ENCODE measurements around the gene GABRG2. TPM values are rescaled to one million over a fixed set of nuclear protein-coding genes. Genes with fewer than 3 reads are reported as not detected.

GABRG2 gene
- total RNA-seq, result 1 to 10 TPM; 1.5 to 2.4 TPM
- polyA plus RNA-seq (2013, experiment 1 of 2), result 1.00 TPM
- polyA plus RNA-seq (2013, experiment 2 of 2), result 0.66 TPM
- long read RNA-seq, experiment 1, result 0 reads
- long read RNA-seq, experiment 2, result 0 reads
- long read RNA-seq, experiment 3, result 0 reads
- long read RNA-seq, experiment 4, partial matches to known transcripts, result 0 of 1 reads
- long read RNA-seq, experiment 4, other reads (novel, unspliced or antisense), result 1 of 1 reads

GRCh38 chr5:162067655-162068411 lies at the start of gene GABRG2:
Gene GABRG2, plus strand, starts transcription at chr5:162067773. Its CDS starts 227 bp downstream, at chr5:162068000.
- Histone ChIP-seq H3K4me3 (ENCODE audit: low read length) (peak within 1 kb of the TSS; percentile 77), H3K27ac (ENCODE audit: low read depth, low read length) (no peak within 1 kb of the TSS), H3K9ac (ENCODE audit: extremely low read depth, low read length, poor library complexity, severe bottlenecking) (no peak within 1 kb of the TSS), H3K4me1 (ENCODE audit: control insufficient read depth, insufficient read depth, low read length) (no peaks in the 10 kb centered on the region), H3K9me3 (ENCODE audit: control insufficient read depth, low read length) (no peaks in the 10 kb centered on the region), H3K36me3 (ENCODE audit: control insufficient read depth, insufficient read depth, low read length) (no peaks in the 10 kb centered on the region), H3K27me3 (ENCODE audit: control insufficient read depth, insufficient read depth, low read length, poor library complexity, severe bottlenecking) (peaks cover 18% of the 10 kb centered on the region)
- Mint-ChIP-seq H3K9me3 (no peaks in the 10 kb centered on the region), H3K27ac (no peak within 1 kb of the TSS), H3K27me3 (ENCODE audit: insufficient read depth) (peaks cover 14% of the 10 kb centered on the region), H3K4me3 (peak within 1 kb of the TSS; percentile 52), H3K36me3 (ENCODE audit: low read depth) (no peaks in the 10 kb centered on the region), H3K4me1 (peaks cover 15% of the 10 kb centered on the region)
- TF ChIP-seq CTCF (conservative IDR thresholded peaks at IDR 0.05), result no peak
- 11 to 13% methylated on average over 5 to 21 of the region's 21 CpGs for WGBS, 2 experiments (ENCODE audit: insufficient coverage in 1 of 2, insufficient read length in 1 of 2)
- DNase-seq, result peak; percentile 47

GRCh38 chr5:162025312-162025711 lies 42.3 kb upstream of the GABRG2 start:
- no peak overlapping the region for H3K9ac ChIP-seq (ENCODE audit: extremely low read depth, low read length, poor library complexity, severe bottlenecking)
- no peaks in the 10 kb centered on the region for H3K27me3 ChIP-seq (ENCODE audit: control insufficient read depth, insufficient read depth, low read length, poor library complexity, severe bottlenecking)
- TF ChIP-seq CTCF (conservative IDR thresholded peaks at IDR 0.05), result no peak
- peaks cover 3% of the 10 kb centered on the region for H3K4me1 Mint-ChIP-seq
- H3K4me3 Mint-ChIP-seq, result no peak overlapping the region
- no peak overlapping the region for H3K27ac ChIP-seq (ENCODE audit: low read depth, low read length)
- no peak overlapping the region for H3K27ac Mint-ChIP-seq
- no peaks in the 10 kb centered on the region for H3K4me1 ChIP-seq (ENCODE audit: control insufficient read depth, insufficient read depth, low read length)
- no peak for DNase-seq
- H3K36me3 ChIP-seq (ENCODE audit: control insufficient read depth, insufficient read depth, low read length), result no peaks in the 10 kb centered on the region
- no peaks in the 10 kb centered on the region for H3K36me3 Mint-ChIP-seq (ENCODE audit: low read depth)
- peaks cover 4% of the 10 kb centered on the region for H3K9me3 Mint-ChIP-seq
- H3K4me3 ChIP-seq (ENCODE audit: low read length), result no peak overlapping the region
- 95 to 100% methylated on average over 2 of the region's 2 CpGs for WGBS, 2 experiments (ENCODE audit: insufficient coverage in 1 of 2, insufficient read length in 1 of 2)
- H3K9me3 ChIP-seq (ENCODE audit: control insufficient read depth, low read length), result no peaks in the 10 kb centered on the region
- no peaks in the 10 kb centered on the region for H3K27me3 Mint-ChIP-seq (ENCODE audit: insufficient read depth)

DNA sequence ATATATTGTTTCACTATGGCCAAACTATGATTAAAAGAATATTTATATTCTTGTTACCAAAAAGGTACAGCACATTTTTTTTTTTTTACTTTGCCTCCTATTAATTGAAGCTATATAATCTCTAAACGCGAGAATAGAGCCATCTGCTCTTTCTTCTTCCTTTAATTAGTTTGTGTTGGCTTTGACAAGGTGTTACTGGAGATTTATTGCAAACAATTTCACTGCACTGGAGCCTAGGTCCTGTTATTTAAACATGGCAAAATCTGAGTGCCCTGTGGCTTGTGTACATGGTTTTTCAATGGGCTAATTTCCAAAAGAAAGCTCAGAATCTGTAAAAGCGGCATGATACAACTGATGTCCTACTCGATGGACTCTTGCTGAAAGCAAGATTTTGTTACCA lies 40.8 kb upstream of the GABRG2 start:
- no peaks in the 10 kb centered on the region for H3K27me3 Mint-ChIP-seq (ENCODE audit: insufficient read depth)

More for the DNA sequence above, 40.8 kb upstream of the GABRG2 start:
- 89 to 93% methylated on average over 2 to 4 of the region's 4 CpGs for WGBS, 2 experiments (ENCODE audit: insufficient coverage in 1 of 2, insufficient read length in 1 of 2)
- no peak overlapping the region for H3K27ac Mint-ChIP-seq
- no peaks in the 10 kb centered on the region for H3K36me3 ChIP-seq (ENCODE audit: control insufficient read depth, insufficient read depth, low read length)
- no peaks in the 10 kb centered on the region for H3K36me3 Mint-ChIP-seq (ENCODE audit: low read depth)
- H3K9me3 Mint-ChIP-seq, result peaks cover 4% of the 10 kb centered on the region
- no peak overlapping the region for H3K9ac ChIP-seq (ENCODE audit: extremely low read depth, low read length, poor library complexity, severe bottlenecking)
- TF ChIP-seq CTCF (conservative IDR thresholded peaks at IDR 0.05), result no peak
- no peak overlapping the region for H3K4me3 Mint-ChIP-seq
- DNase-seq, result no peak
- no peak overlapping the region for H3K27ac ChIP-seq (ENCODE audit: low read depth, low read length)
- no peak overlapping the region for H3K4me3 ChIP-seq (ENCODE audit: low read length)
- H3K9me3 ChIP-seq (ENCODE audit: control insufficient read depth, low read length), result no peaks in the 10 kb centered on the region
- H3K27me3 ChIP-seq (ENCODE audit: control insufficient read depth, insufficient read depth, low read length, poor library complexity, severe bottlenecking), result no peaks in the 10 kb centered on the region
- no peaks in the 10 kb centered on the region for H3K4me1 ChIP-seq (ENCODE audit: control insufficient read depth, insufficient read depth, low read length)
- H3K4me1 Mint-ChIP-seq, result peaks cover 3% of the 10 kb centered on the region

All from endodermal cell (in vitro differentiated cells).